ENCODE results near the gene ESPN. TPM values are rescaled to one million over a fixed set of nuclear protein-coding genes. Genes with fewer than 3 reads are reported as not detected.
"Not testable (repeated sequence)": the region's sequence is repeated elsewhere in the genome, so short reads cannot be mapped to it uniquely, and the experiment has no call there.

Gene ESPN
- total RNA-seq, 1 donor from 2014 or later: 2.7 TPM

DNA sequence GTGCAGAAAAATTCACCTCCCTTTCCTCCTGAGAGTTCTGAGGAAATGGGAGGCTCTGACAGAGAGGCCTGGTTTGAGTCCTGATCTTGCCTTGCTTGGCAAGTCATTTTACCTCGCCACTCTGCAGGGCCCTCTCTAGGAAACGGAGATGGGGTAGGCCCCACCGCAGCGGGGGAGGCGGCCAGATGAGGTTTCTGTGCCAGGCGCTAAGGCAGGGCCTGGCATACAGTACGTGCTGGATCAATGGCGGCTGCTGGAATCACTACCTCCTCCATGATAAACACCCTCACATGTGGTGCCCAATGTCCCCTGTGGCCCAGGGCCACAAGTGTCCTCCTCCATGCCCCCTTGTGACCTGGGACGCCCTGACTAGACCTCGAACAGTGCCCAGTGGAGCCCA, 67.4 kb downstream of the ESPN start:
- TF ChIP-seq, protein P1, sequence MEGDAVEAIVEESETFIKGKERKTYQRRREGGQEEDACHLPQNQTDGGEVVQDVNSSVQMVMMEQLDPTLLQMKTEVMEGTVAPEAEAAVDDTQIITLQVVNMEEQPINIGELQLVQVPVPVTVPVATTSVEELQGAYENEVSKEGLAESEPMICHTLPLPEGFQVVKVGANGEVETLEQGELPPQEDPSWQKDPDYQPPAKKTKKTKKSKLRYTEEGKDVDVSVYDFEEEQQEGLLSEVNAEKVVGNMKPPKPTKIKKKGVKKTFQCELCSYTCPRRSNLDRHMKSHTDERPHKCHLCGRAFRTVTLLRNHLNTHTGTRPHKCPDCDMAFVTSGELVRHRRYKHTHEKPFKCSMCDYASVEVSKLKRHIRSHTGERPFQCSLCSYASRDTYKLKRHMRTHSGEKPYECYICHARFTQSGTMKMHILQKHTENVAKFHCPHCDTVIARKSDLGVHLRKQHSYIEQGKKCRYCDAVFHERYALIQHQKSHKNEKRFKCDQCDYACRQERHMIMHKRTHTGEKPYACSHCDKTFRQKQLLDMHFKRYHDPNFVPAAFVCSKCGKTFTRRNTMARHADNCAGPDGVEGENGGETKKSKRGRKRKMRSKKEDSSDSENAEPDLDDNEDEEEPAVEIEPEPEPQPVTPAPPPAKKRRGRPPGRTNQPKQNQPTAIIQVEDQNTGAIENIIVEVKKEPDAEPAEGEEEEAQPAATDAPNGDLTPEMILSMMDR (IDR thresholded peaks at IDR 0.05; ENCODE audit: insufficient read depth, low read length, poor library complexity, severe bottlenecking): no peak
- no peaks in the 10 kb centered on the region for H3K36me3 ChIP-seq (ENCODE audit: control insufficient read depth, insufficient read depth, low read length)
- H3K4me3 ChIP-seq (ENCODE audit: low read depth, low read length): no peak overlapping the region
- no peak for DNase-seq (ENCODE audit: low read depth)
- no peaks in the 10 kb centered on the region for H3K27me3 ChIP-seq (ENCODE audit: control insufficient read depth, insufficient read depth, low read length)

DNA sequence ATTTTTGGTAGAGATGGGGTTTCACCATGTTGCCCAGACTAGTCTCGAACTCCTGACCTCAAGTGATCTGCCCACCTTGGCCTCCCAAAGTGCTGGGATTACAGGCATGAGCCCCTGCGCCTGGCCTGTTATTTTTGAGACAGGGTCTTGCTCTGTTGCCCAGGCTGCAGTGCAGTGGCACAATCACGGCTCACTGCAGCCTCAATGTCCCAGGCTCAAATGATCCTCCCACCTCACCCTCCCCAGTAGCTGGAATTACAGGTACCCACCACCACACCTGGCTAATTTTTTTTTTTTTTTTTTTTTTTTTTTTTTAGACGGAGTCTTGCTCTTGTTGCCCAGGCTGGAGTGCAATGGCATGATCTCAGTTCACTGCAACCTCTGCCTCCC, 69.3 kb downstream of the ESPN start:
- DNase-seq (ENCODE audit: low read depth); H3K36me3 ChIP-seq (ENCODE audit: control insufficient read depth, insufficient read depth, low read length); H3K27me3 ChIP-seq (ENCODE audit: control insufficient read depth, insufficient read depth, low read length); H3K4me3 ChIP-seq (ENCODE audit: low read depth, low read length): not testable (repeated sequence)

DNA sequence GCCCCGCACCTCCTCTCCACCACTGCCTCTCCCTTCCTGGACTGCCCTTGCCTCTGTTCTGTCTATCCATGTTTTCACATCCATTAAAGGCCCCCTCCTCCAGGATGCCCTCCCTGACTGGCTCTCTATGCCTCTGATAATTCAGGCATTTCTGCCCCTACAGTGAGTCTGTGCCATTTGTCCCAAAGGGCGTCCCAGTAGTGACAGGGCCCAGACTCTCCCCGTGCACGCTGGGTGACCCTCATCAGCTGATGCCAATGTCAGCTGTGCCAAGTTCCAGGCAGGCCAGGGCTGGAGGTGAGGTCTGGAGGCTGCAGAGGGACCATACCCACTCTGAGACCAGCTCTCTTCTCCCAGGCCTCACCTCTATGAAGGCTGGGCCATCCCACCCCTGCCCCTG, 70.1 kb downstream of the ESPN start:
- TF ChIP-seq, protein P1 (IDR thresholded peaks at IDR 0.05; ENCODE audit: insufficient read depth, low read length, poor library complexity, severe bottlenecking): no peak
- H3K4me3 ChIP-seq (ENCODE audit: low read depth, low read length): no peak overlapping the region
- no peaks in the 10 kb centered on the region for H3K27me3 ChIP-seq (ENCODE audit: control insufficient read depth, insufficient read depth, low read length)
- H3K36me3 ChIP-seq (ENCODE audit: control insufficient read depth, insufficient read depth, low read length): no peaks in the 10 kb centered on the region
- DNase-seq (ENCODE audit: low read depth): no peak

DNA sequence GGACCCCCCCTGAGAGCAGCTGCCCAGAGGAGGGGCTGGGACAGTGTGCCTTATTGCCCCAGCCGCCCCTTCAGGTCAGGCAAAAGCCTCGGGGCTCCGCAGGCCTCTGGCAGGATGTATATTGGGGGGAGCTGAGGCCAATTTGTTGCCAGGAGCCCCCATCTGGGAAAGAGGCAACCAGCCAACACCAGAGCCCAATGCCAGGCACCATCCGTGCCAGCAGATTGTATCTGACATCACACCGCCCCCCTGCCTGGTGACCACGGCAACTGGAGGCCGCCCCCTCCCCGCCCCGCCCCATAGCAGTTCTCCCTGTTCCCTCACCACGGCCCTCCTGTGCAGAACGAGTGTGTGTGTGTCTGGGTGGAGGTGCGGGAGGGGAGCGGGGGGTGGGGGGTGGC, 70.5 kb downstream of the ESPN start:
- Histone ChIP-seq H3K4me3 (ENCODE audit: low read depth, low read length) (no peak overlapping the region), H3K27me3 (ENCODE audit: control insufficient read depth, insufficient read depth, low read length) (no peaks in the 10 kb centered on the region), H3K36me3 (ENCODE audit: control insufficient read depth, insufficient read depth, low read length) (no peaks in the 10 kb centered on the region)
- TF ChIP-seq, protein P1 (IDR thresholded peaks at IDR 0.05; ENCODE audit: insufficient read depth, low read length, poor library complexity, severe bottlenecking): no peak
- DNase-seq (ENCODE audit: low read depth): no peak

DNA sequence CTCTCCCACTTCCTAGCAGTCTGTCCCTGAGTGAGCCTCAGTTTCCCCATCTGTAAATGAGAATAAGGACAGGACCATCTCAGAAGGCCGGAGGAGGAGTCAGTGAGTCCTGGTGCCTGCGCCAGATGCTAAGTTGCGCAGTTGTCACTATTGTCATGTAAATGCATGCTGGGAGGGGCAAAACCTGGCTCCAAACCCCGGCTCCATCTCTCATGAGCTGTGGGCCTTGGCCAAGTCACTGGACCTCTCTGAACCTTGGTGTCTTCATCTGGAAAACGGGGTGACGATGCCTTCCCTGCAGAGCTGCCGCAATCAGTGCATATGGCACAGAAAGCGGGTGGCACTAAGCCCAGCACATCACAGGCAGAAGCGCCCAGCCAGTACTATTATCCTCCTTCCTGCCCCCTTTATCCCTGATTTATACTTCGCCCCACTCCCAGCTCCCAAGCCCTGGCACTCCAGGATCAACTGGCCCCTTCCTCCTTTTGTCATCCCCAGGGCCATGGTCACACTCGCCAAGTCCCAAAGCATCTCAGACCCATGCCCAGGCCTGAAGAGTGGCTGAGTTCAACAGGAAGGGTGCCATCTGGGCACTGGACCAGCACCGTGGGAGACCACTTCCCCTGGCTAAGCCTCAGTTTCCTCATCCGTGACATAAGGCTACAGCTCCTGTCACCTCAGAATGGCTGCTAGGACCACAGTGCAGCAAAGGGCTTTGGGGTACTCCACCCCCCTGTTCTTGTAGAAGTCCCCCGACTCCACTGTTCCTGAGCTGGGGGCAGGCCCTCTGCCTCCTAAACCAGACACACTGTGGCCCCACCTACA, 71.2 kb downstream of the ESPN start:
- TF ChIP-seq, protein P1 (IDR thresholded peaks at IDR 0.05; ENCODE audit: insufficient read depth, low read length, poor library complexity, severe bottlenecking): no peak
- no peaks in the 10 kb centered on the region for H3K27me3 ChIP-seq (ENCODE audit: control insufficient read depth, insufficient read depth, low read length)
- no peaks in the 10 kb centered on the region for H3K36me3 ChIP-seq (ENCODE audit: control insufficient read depth, insufficient read depth, low read length)
- DNase-seq (ENCODE audit: low read depth): no peak
- no peak overlapping the region for H3K4me3 ChIP-seq (ENCODE audit: low read depth, low read length)

DNA sequence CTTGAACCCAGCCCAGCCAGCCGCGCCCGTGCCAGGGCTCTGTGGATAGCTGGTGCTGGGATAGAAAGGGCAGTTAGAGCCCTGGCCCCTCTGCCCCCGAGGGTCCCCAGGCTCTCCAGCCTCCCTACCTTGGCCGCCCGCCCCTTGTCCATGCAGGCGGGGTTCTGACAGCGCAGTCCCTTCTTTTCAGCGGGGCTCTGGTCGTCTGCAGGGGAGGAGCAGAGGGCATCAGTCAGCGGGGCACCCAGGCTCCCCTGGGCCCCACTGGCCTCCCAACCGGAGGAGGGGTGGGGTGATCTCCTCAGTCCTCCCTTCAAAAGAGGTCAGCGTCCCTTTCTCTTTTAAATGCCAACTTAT, 71.8 kb downstream of the ESPN start:
- TF ChIP-seq, protein P1 (IDR thresholded peaks at IDR 0.05; ENCODE audit: insufficient read depth, low read length, poor library complexity, severe bottlenecking): no peak
- Histone ChIP-seq H3K36me3 (ENCODE audit: control insufficient read depth, insufficient read depth, low read length) (no peaks in the 10 kb centered on the region), H3K4me3 (ENCODE audit: low read depth, low read length) (peak overlapping the region; percentile 58), H3K27me3 (ENCODE audit: control insufficient read depth, insufficient read depth, low read length) (peaks cover under 1% of the 10 kb centered on the region)
- DNase-seq (ENCODE audit: low read depth): no peak

Data from kidney epithelial cell (primary cell).